MCF 10A (cell line): ENCODE data around the gene SP140. TPM values are rescaled to one million over a fixed set of nuclear protein-coding genes. Genes with fewer than 3 reads are reported as not detected.

Experiments
- BruUV-seq: library from RNA; stranded (reverse); fragments of 400-500 nt; replicated peaks from 2 replicates; lab custom pipeline; 2021; lab: Mats Ljungman, UMichigan
- CTCF ChIA-PET: fragments of 300-600 bp; sonication (Branson Sonifier 250); formaldehyde crosslinking; extraction: SDS; loops from one replicate; lab custom pipeline; 2021; ENCODE audit warnings: antibody characterized with exemption, inconsistent platforms; lab: Yijun Ruan, JAX
- POLR2A ChIA-PET: fragments of 300-600, 350-650 bp; sonication (Branson Sonifier 250); formaldehyde crosslinking; extraction: SDS; loops from one replicate; lab custom pipeline; 2020; ENCODE audit warnings: antibody characterized with exemption, inconsistent platforms; lab: Yijun Ruan, JAX
- DNase-seq: peaks from one replicate; pipeline ENCODE4 v3.0.0-alpha.2; 2018; ENCODE audit not compliant: unreplicated experiment
- H3K27ac Mint-ChIP-seq: one replicate; pipeline ENCODE4 v1.8.0; 2022; ENCODE audit warnings: mild to moderate bottlenecking, low read depth, mixed read lengths; ENCODE audit not compliant: unreplicated experiment
- H3K27me3 Mint-ChIP-seq: one replicate; pipeline ENCODE4 v1.8.0; 2022; ENCODE audit warnings: mixed read lengths; ENCODE audit not compliant: insufficient read depth, unreplicated experiment
- H3K36me3 Mint-ChIP-seq: one replicate; pipeline ENCODE4 v1.8.0; 2022; ENCODE audit warnings: mild to moderate bottlenecking, moderate library complexity, mixed read lengths; ENCODE audit not compliant: insufficient read depth, unreplicated experiment
- H3K4me1 Mint-ChIP-seq: one replicate; pipeline ENCODE4 v1.8.0; 2022; ENCODE audit warnings: mixed read lengths; ENCODE audit not compliant: insufficient read depth, unreplicated experiment
- H3K4me3 Mint-ChIP-seq: one replicate; pipeline ENCODE4 v1.8.0; 2022; ENCODE audit warnings: mild to moderate bottlenecking, moderate library complexity, mixed read lengths; ENCODE audit not compliant: unreplicated experiment
- H3K9me3 Mint-ChIP-seq: one replicate; pipeline ENCODE4 v1.8.0; 2022; ENCODE audit warnings: mixed read lengths; ENCODE audit not compliant: unreplicated experiment
- CTCF ChIP-seq: fragments of 200-600 bp; IDR thresholded peaks from one replicate; pipeline ENCODE4 v1.8.0; 2022; ENCODE audit warnings: antibody characterized with exemption, mild to moderate bottlenecking; ENCODE audit not compliant: unreplicated experiment
- intact Hi-C: fragments of 100-400 bp; cut with micrococcal nuclease; formaldehyde crosslinking; loops from 2 replicates; pipeline ENCODE4 v1.14.1; 2022
- total RNA-seq: library from RNA; stranded (reverse); gene quantifications from 2 replicates; pipeline ENCODE4 v1.2.3, GENCODE V29; 2022

SP140 gene
- total RNA-seq, 1 experiment from 2014 or later = not detected

- ChIA-PET POLR2A (interaction anchor here (0.6 to 3.1 kb wide), 2 partner anchors 19 to 304 kb away, joined by 3 to 12 read pairs; partner anchors contain the start of gene SP140L), CTCF (interaction anchor here (0.6 kb wide), 1 partner anchor 25 kb away, joined by 4 read pairs; no protein-coding TSS in a partner anchor)
- Mint-ChIP-seq H3K4me3 (no peak overlapping the region), H3K36me3 (peaks cover 12% of the 10 kb centered on the region), H3K4me1 (peaks cover 6% of the 10 kb centered on the region), H3K27me3 (no peaks in the 10 kb centered on the region), H3K27ac (no peak overlapping the region), H3K9me3 (peaks cover 19% of the 10 kb centered on the region)
- no TSS peak for BruUV-seq
- intact Hi-C loops = no loop called here
- DNase-seq = no peak
- TF ChIP-seq CTCF = no peak
Observed at GRCh38 chr2:230346921-230347533, 121.5 kb downstream of the SP140 start.

GRCh38 chr2:230347659-230348305, 122.2 kb downstream of the SP140 start:
- intact Hi-C loops = no loop called here
- Mint-ChIP-seq H3K4me3 (no peak overlapping the region), H3K9me3 (peaks cover 15% of the 10 kb centered on the region), H3K36me3 (peaks cover 10% of the 10 kb centered on the region), H3K27me3 (no peaks in the 10 kb centered on the region), H3K27ac (no peak overlapping the region), H3K4me1 (peaks cover 3% of the 10 kb centered on the region)
- ChIA-PET CTCF (interaction anchor here (0.6 kb wide), 1 partner anchor 25 kb away, joined by 4 read pairs; no protein-coding TSS in a partner anchor), POLR2A (interaction anchor here (0.6 to 3.1 kb wide), 2 partner anchors 20 to 731 kb away, joined by 3 to 12 read pairs; partner anchors contain the start of gene SP140L)
- no TSS peak for BruUV-seq
- TF ChIP-seq CTCF = no peak
- peak; percentile 49 for DNase-seq

GRCh38 chr2:230348787-230349186, 123.3 kb downstream of the SP140 start:
- Mint-ChIP-seq H3K36me3 (peaks cover 7% of the 10 kb centered on the region), H3K27ac (no peak overlapping the region), H3K4me3 (no peak overlapping the region), H3K4me1 (no peaks in the 10 kb centered on the region), H3K27me3 (no peaks in the 10 kb centered on the region), H3K9me3 (peaks cover 7% of the 10 kb centered on the region)
- ChIA-PET CTCF (no interaction called here), POLR2A (interaction anchor here (3.1 kb wide), 1 partner anchor 21 kb away, joined by 12 read pairs; the partner anchor contains the start of gene SP140L)
- no TSS peak for BruUV-seq
- TF ChIP-seq CTCF = no peak
- intact Hi-C loops = no loop called here
- DNase-seq = no peak

GRCh38 chr2:230356084-230356483, 130.5 kb downstream of the SP140 start:
- no TSS peak for BruUV-seq
- no peaks in the 10 kb centered on the region for H3K4me1 Mint-ChIP-seq
- H3K27me3 Mint-ChIP-seq = no peaks in the 10 kb centered on the region
- no peak for TF ChIP-seq CTCF
- H3K9me3 Mint-ChIP-seq = no peaks in the 10 kb centered on the region
- CTCF ChIA-PET = no interaction called here
- no peak overlapping the region for H3K27ac Mint-ChIP-seq
- intact Hi-C loops = no loop called here
- H3K36me3 Mint-ChIP-seq = peaks cover 7% of the 10 kb centered on the region
- POLR2A ChIA-PET = interaction anchor here (0.5 to 1.1 kb wide), 2 partner anchors 29 to 849 kb away, joined by 3 read pairs; partner anchors contain the start of gene SP140L
- DNase-seq = peak; percentile 18
- H3K4me3 Mint-ChIP-seq = no peak overlapping the region
